Measurements from ENCODE around the gene RIOX2.

RIOX2 gene

DNA sequence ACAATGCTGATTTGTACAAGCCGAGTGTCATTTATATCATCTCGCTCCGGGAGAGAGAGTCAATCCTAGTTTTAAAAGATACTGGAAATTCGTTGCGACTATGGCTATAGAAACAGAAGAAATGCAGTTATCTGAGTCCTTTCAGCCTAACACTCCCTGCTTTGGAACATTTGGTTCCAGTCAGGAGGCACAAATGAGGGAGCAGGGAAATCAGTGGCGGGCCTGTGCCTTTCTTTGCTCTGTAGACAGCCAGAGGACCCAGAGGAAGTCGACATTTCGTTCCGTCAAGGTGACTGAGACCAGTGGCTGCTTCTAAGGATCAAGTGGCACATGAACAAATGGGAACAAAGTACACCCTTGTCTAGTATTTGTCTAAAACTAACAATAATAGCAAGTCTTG lies 745 bp upstream of the RIOX2 start:
- no peak overlapping the region; the same call in 1 of the 2 replicates for H3K4me3 ChIP-seq (ENCODE audit: low read depth, low read length)
- TF ChIP-seq, protein P1, sequence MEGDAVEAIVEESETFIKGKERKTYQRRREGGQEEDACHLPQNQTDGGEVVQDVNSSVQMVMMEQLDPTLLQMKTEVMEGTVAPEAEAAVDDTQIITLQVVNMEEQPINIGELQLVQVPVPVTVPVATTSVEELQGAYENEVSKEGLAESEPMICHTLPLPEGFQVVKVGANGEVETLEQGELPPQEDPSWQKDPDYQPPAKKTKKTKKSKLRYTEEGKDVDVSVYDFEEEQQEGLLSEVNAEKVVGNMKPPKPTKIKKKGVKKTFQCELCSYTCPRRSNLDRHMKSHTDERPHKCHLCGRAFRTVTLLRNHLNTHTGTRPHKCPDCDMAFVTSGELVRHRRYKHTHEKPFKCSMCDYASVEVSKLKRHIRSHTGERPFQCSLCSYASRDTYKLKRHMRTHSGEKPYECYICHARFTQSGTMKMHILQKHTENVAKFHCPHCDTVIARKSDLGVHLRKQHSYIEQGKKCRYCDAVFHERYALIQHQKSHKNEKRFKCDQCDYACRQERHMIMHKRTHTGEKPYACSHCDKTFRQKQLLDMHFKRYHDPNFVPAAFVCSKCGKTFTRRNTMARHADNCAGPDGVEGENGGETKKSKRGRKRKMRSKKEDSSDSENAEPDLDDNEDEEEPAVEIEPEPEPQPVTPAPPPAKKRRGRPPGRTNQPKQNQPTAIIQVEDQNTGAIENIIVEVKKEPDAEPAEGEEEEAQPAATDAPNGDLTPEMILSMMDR (IDR thresholded peaks at IDR 0.05; ENCODE audit: low read depth, low read length): no peak

DNA sequence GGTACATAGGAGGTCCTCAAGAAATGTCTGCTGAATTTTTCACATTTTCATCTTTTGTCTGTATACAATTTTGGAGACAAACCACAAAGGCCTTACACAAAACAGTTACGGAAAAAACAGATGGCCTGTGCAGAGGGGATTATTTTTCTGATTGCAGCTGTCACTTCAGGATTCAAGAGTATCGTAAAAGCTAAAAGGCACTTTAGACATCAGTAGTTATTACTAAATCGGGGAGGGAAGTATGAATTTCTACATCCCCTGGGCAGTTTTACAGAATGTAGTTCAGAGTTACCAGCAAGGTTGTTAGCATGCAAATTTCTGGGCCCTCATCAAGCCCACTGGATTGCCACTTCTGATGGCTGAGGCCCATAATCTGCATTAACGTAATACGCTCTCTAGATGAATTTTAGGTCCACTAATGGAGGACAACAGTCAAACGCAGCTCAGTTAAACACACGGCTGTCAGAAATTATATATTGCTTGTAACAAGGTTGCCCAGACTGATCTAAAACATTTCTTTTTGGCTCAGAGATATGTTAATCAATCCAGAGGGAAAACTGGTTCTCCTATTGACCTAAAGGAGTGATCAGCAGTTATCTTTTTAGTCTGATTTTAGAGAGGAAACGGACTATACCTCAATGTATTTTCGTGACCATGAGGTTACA lies 1.1 kb downstream of the RIOX2 start:
- TF ChIP-seq, protein P1 (IDR thresholded peaks at IDR 0.05; ENCODE audit: low read depth, low read length): no peak
- H3K4me3 ChIP-seq (ENCODE audit: low read depth, low read length): peak overlapping the region; percentile 64

DNA sequence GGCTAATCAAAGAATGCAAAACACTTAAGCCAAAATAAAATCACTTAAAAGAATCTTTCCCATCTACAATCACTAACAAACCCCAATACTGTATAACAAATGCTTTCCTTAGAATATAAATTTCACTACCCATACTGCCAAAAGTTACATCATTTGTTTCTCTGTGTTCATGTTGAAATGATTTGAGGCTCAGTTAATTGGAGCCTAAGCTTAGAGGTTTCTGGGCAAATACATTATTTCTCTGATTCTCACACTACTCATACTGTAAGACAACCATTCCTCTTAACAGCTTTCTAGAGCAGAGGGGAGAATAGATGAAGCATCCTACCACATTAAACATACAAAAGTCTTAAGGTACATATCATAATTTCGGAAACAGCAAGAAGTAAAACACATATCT lies 2.1 kb downstream of the RIOX2 start:
- H3K4me3 ChIP-seq (ENCODE audit: low read depth, low read length): no peak overlapping the region
- TF ChIP-seq, protein P1 (IDR thresholded peaks at IDR 0.05; ENCODE audit: low read depth, low read length): no peak

DNA sequence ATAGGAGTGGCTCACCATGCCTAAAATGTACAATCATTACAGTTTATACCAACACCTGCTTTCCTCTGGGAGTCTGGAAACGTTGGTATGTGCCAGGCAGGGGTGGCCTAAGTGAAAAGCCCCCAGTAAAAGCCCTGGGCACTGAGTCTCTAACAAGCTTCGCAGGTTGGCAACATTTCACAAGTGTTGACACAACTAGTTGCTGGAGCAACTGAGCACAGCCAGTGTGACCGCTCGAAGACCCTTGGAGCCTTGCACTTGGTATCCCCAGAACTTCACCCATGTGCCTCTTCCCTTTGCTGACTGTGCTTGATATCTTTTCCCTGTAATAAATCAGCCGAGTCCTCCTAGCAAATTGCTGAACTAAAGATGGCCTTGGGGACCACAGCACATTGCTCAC lies 2.7 kb downstream of the RIOX2 start:
- H3K4me3 ChIP-seq (ENCODE audit: low read depth, low read length): no peak overlapping the region

DNA sequence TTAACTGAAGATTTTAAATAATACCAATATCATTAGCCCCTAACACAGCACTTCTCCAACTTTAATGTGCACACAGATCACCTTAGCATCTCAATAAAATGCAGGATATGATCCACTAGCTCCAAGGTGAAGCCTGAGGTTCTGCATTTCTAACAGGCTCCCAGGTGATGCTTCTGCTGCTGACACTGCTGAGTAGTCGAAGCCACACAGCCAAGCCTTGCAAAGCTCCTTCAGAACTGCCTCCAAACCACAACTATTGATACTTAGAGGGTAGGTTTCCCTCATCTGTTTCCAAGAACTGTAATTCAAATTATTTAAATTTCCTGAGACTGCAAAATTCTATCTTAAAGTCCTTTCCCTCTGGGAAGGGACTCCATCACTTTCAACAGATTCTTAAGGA lies 3.9 kb downstream of the RIOX2 start:
- no peak overlapping the region for H3K4me3 ChIP-seq (ENCODE audit: low read depth, low read length)
- TF ChIP-seq, protein P1 (IDR thresholded peaks at IDR 0.05; ENCODE audit: low read depth, low read length): no peak

More for the DNA sequence above, 2.7 kb downstream of the RIOX2 start:
- TF ChIP-seq, protein P1 (IDR thresholded peaks at IDR 0.05; ENCODE audit: low read depth, low read length): no peak

DNA sequence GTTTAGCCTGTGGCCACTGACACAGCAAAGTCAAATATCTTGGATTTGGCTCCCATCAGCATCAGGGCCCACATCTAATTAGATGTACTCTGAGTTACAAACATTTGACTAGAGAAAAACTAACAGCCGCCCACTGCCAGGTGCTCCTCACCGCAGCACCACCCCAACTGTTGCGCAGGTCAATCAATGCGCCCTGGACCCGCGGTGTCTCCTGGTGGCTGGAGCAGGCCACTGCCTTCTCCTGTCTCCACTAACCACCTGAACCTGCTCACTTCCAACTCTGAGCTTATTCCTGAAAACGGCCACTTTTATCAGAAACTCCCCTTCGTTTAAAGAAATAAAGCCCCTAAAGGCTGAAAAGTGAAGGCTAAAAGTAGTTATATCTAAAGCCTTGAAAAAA lies 4.3 kb downstream of the RIOX2 start:
- TF ChIP-seq, protein P1 (IDR thresholded peaks at IDR 0.05; ENCODE audit: low read depth, low read length): no peak

DNA sequence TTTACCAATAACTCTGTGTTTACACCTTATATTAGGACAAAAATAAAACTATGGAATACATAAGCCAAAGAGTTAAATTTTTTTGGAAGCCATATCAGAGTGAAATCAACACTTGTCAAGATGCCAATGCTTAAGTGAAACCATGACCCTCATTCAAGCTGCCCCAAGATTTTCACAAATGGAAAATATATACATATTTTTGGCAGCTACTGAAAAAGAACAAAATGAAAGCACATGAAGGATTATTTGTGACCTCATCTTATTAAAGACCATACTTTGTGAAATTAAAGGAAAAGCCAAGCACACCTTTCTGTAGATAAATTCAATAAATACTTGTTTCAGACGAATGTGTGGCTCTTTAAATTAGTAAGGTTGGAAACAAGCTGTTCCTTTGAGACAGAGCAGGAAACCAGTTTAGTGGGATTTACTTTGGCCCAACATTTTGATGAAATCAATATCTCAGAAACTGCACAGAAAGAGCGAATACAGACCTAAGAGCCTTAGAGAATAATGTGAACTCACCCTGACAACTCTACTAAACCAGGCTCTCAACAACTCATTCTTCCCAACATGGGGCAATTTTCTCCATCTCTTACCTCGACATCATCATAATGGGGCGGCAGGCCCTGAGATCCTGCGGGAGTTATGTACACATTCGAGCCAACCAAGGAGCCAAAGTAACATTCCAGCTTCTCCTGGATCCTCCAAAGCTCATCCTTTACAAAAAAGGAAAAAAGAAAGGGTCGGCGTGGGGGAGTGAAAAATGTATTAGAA lies 11.1 kb downstream of the RIOX2 start:
- H3K4me3 ChIP-seq (ENCODE audit: low read depth, low read length): no peak overlapping the region
- TF ChIP-seq, protein P1 (IDR thresholded peaks at IDR 0.05; ENCODE audit: low read depth, low read length): no peak

More for the DNA sequence above, 4.3 kb downstream of the RIOX2 start:
- no peak overlapping the region for H3K4me3 ChIP-seq (ENCODE audit: low read depth, low read length)

Measured in WI38 (cell line).